Stimulated activated CD8-positive, alpha-beta memory T cell treated with anti-CD3 and anti-CD28 coated beads, Interleukin-15, amount 100 ng/mL, for 4 hours (primary cell): ENCODE measurements around the gene UNC5B.
"Not testable (repeated sequence)": the region's sequence is repeated elsewhere in the genome, so short reads cannot be mapped to it uniquely, and the experiment has no call there.

Source experiments
- DNase-seq, 2 donors: peaks; one replicate each; pipeline ENCODE4 v3.0.0-alpha.2; 2020; ENCODE audit warnings: low read depth in 2 of 2

Gene UNC5B

DNA sequence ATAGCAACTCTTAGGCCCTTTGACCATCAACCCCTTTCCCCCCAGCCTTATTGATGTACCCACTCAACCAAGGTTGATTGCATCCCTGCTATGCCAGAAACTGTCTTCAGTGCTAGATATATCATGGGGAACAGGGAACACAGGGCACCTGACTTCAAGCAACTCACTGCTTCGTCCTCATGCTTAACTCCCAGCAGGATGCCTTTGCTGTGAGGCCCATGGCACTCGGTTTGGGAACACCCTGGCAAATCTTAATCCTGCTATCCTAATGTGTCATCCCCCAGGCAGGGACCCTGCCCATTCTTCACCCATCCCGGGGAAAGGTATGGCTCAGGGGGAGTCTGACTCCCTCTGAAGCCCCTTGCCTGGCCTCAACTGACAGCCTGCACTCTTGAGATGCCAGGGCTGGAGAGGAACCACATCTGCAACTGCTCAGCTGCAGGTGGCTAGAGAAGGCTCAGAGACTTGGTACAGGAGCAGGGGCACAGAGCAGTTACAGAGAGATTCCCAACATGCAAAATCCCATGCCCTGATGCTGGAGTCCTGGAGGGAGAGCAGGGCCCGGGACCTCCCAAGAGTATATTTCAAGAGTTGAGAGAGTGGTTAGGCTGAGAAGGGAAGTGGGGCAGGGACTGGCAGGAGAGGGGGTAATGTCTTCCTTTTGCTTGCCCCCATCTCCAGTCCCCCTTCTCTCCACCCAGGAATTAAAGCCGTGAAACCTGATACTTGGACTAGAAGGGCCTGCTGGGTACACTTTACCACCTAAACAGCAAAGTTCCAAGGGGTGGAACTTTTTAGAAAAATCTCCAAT lies 2.4 kb upstream of the UNC5B start:
- no peak for DNase-seq

DNA sequence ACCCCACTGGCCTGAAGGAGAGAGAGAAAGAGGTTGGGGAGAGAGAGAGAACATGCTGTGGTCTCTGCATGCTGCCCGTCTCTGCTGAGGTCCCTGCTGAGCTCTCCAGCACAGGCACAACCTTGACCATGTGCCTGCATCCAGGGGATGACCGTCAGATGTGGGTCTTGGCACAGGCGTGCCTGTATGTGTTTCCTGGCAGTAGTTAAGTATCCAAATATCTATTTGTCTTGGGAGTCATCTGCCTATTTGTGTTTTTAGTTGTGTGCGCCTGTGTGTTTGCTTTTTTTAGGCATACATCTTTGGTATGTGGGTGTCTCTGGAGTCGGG lies 1.9 kb upstream of the UNC5B start:
- no peak for DNase-seq

DNA sequence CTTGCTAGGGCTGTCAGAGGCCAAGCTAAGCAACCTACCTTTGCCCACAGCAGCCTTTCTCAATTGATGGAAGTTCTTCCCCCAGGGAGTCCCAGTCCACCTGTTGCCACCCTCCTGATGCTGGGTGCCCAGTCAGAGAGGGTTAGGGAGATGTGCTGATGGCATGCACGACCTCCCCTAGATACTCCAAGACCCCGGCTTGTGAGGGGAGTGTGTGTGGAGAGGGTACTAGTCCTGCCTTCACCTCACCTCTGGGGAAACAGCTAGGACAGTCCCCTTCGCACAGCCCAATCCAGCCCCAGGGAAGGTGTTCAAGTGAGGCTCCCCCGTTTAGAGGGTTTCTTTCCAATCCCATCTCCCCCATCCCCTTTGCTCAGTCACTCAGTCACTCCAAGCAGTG lies 1.3 kb upstream of the UNC5B start:
- DNase-seq = no peak

DNA sequence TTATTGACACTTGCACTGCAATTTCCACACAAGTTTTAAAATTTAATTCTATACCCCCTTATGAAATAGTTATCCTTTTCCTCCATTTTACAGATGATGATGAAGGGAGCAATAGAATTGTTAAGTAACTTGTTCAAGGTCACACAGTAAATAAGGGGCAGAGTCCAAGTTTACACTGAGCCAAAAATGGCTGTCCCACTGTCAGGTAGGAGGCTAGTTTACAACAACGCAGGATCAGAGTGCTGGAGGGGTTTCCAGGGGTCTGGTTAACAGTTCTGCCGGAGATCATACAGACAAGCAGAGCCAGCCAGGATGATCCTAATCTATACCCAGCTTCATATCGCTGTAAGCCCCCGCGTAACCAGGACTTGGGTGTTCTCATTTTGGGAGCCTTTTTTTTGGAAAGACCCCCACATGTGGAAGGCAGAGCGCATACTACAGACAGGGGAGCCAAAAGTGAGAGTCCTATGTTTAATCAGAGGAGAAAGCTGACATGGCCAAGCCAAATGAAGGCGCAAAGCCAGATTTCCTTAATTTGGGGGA lies 524 bp upstream of the UNC5B start:
- DNase-seq = no peak

DNA sequence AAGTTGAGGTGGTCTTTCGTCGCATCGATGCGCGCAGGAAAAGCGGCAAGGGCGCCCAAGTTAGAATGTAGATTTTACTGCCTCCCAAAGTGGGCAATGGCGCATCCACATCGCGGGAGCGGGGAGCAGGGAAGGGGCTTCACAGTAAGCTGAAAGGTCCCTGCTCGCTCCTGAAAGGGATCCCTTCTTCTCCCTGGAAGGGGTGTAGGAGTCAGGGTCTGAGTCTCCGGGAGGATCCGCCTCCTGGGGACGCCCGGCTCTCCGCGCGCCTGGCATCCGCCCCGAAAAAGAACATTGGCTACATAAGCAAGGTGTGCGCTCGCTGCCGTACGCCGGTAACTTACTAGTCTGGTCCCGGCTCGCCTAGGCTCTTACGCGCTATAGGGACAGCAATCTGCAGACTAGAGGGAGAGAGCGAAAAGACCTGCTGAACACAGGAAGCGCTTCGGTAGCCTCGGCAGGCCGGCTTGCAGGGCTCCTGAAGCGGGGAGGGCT lies 804 bp downstream of the UNC5B start:
- no peak for DNase-seq

DNA sequence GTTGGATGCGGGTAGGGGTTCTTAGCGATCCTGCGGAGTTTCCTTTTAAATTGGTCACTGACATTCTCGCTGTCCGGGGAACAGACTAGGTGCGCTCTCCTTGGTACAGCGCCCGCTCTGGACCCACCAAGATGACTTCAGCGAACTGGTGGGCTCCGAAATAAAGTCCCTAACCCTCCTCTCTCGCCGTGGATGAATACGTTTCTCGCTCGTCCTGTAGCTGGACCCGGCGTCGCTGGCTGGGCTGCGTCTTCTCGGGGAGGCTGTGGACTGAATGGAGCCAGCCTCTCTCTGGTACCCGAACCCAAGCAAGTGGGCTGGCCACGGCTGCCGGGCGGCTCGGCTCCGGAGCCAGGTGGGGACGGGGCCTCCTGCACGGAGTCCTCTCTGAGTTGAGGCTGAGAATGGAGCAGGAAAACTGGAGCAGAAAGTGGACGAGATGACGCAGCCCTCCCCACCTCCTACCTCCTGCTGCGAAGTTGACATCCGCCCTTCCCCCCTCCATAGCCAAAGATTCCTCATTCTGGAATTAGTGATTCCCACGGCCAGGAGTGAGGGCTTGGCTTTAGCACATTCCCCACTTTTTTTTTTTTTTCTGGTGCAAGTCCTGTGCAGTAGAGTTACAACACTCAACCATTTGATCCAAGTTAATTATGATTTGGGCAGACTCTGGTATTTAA lies 1.5 kb downstream of the UNC5B start:
- DNase-seq = no peak

DNA sequence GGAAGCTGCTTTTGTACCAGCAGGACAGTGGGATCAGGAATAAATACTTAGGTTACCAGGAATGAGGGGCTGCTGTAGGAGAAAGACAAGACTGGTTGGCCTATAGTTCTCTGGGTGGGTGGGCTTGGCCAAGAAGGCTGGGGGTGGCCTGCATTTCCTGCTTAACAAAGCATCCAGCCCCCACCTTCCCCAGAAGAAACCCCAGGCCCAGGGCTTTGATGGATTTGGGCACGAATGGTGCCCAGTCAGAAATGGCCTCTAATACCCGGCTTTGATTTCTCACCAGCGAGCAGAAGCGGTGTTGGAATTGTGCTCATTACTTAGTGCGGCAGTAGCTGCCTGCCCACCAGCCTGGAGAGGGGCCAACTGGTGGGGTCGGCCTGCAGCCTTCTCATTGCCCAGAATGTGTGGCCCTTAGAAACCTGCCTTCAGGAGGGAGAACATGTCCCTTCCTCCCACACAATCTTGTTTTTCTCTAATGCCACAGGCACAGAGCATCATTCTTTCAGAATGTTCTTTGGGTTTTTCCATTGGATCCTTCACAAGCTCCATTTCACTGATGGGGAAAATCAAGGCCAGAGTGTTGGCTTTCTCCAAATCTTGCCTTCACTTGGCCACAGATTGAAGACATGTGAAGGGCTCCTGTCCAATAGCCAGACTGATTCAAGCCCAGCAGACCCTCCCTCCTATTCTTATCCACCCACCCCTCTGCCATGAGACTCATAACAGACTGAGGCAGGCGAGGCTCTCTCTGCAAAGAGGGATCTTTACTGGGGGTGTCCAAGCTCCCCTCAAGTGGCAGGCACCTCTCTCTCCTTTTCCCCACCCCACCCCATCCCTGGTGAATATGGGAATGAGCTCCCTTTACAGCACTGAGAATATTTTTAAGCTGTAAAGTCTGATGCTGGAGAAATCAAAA lies 2.5 kb downstream of the UNC5B start:
- DNase-seq = no peak

DNA sequence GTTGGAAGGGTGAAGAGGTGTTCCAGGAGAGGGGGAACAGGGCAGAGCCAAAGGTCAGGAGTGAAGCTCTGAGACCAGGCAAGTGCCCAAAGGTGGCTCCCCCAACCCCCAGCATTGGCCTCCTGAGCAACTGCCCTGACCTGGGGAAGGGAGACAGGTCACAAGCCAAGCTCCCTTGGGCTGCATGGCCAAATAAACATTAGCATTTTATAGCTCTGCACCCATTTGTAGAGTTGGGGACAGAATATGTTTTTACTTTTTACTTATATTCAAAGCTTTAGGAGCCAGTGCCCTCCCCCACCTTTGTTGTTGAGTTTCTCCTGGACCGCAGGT lies 4.0 kb downstream of the UNC5B start:
- DNase-seq = no peak

DNA sequence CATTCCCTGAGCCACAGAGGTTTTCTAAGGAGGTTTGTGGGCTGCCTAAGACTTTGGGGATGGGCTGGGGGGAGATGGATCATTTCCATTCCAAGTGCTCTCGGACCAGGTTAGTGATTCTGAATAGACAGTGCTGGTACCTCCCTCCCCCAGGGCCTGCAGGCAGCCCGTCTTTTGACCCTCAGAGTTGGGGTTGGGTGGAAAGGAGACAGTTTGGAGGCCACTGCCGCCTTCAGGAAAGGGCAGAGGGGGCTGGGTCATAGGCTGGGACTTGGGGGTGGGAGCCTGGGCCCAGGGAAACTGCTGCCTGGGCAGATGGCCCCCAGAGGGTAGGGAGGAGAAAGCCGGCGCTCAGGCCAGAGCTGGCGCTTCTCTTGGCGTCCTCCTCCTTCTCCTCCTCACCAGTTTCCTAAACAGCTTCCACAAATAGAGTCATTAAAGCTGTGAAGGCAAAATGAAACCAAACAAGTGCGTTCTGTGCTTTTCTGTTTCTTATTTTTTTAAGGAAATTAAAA lies 4.4 kb downstream of the UNC5B start:
- no peak for DNase-seq

DNA sequence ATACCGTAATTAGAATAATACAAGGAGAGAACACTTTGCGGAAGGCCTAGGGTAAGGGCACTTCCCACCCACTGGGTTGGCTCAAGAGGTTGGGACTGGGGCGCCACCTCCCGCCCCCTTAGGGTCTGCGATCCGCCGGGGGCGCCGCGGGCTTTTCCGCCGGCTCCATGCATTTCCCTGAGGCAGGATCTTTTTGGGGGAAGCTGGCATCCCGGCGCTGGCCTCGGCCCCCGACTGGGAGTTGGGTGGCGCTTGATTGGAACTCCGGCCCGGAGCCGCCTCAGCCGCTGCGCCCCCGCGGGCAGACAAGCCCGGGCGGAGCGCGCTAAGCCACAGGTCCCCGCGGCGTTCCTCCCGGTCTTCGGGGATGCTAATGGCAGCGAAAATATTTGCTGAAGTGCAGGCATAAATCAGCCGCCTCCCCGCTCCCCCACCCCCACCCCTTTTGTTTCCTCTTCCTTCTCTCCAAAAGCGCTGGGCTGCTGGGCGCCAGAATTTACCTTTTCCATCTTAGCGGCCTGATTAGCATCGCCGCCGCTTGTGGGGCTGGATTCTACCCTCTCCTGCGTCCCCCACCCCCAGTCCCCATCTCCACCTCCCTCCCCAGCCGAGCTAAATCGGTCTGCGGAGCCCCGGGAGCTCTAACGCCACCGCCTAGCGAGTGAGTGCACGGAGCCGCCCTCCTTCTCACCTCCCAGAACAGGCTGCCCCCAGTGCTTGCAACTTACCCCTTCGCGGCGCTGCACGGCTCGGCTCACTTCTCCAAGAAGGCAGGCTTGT lies 5.1 kb downstream of the UNC5B start:
- DNase-seq = no peak

DNA sequence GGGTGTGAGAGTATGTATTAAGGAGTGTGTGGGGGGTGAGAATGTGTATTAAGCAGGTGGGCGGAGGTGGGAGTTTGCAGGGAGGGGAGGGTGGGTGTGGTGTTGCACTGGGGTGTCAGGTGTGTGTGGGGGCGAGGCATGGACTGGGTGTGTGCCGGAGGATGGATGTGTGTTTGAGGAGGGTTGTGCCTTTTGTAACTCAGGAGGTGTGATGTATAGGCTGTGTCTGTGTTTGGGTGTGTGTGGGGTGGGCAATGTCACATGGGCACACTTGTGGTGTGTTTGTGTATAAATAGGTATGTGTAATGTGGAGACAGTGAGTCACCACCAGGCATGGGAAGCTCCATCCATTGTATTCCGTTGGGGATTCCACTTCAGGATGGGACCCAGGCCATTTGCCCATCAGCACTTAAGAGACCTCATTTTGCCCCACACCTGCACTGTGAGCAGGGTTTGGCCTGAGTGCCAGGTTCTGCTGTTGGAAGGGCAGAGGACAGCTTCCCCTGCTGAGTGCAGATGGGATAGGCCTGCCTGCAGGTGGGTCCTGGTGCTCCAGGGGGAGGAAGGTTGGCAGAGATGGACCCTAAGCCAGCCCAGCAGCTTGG lies 5.8 kb downstream of the UNC5B start:
- no peak for DNase-seq

DNA sequence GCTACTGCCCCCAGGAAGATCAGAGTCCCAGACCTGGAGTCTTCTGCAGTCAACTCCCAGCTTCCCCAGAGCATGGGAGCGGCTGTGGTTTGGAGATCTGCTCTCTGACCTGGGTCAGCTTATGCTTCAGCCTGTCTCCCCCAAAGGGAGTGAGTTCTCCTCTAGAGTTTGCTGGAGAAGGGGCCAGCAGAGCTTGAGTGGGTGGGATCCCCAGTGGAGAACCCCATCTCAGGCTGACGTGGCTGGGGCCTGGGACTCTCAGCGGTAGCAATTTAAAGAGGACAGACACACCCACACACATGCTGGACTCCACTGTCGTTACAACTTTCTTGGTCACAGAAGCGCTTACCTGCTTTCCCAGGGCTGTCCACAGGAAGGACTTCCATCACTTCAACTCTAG lies 6.3 kb downstream of the UNC5B start:
- DNase-seq = no peak

DNA sequence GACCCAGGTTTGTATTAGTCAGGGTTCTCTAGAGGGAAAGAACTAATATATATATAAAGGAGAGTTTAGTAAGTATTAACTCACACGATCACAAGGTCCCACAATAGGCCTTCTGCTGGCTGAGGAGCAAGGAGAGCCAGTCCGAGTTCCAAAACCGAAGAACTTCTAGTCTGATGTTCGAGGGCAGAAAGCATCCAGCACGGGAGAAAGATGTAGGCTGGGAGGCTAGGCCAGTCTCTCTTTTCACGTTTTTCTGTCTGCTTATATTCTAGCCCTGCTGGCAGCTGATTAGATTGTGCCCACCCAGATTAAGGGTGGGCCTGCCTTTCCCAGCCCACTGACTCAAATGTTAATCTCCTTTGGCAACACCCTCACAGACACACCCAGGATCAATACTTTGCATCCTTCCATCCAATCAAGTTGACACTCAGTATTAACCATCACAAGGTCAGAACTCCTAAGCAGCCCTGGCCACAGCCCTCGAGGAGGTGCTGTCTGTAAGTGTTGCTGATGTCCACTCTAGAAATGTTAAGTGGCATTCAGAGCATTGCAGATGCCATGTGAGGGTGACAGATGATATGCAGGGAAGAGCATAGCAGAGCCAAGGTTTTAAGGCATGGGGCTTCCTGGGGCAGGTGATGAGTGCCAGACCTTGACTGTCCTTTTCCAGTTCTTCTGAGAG lies 7.0 kb downstream of the UNC5B start:
- not testable (repeated sequence) for DNase-seq

DNA sequence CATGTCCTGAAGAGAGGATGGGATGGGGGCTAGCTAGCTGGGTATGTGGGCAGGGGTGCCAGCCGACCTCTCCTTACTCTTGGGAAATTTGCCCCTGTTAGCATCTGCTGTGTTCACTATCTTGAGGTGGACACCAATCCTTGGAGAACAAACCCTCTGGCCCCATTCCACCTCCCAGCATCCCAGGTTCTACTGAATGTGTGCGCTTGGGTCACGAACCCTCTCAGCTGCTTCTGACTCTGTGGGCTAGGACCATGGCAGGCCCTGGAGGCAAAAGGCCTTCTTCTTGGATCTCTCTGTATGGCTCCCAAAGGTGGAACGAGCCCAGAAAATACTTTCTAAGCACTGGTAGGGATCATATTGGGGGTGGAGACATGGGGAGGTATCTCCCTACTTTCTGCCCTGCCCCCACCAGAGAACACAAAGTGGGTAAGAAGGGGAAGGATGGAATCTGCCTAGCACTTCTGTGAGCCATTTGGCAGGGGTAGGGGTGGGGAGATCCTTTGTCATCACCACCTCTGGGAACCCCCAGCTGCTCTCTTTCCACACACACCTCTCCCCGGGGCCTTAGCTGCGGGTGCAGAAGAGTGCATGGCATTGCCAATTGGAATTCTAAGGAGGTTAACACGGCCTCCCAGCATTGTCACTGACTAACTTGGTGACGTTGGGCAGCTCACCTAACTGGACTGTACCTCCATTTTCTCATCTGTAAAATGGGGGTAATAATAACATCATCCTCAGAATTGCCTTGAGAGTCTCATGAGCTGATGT lies 7.7 kb downstream of the UNC5B start:
- no peak for DNase-seq

DNA sequence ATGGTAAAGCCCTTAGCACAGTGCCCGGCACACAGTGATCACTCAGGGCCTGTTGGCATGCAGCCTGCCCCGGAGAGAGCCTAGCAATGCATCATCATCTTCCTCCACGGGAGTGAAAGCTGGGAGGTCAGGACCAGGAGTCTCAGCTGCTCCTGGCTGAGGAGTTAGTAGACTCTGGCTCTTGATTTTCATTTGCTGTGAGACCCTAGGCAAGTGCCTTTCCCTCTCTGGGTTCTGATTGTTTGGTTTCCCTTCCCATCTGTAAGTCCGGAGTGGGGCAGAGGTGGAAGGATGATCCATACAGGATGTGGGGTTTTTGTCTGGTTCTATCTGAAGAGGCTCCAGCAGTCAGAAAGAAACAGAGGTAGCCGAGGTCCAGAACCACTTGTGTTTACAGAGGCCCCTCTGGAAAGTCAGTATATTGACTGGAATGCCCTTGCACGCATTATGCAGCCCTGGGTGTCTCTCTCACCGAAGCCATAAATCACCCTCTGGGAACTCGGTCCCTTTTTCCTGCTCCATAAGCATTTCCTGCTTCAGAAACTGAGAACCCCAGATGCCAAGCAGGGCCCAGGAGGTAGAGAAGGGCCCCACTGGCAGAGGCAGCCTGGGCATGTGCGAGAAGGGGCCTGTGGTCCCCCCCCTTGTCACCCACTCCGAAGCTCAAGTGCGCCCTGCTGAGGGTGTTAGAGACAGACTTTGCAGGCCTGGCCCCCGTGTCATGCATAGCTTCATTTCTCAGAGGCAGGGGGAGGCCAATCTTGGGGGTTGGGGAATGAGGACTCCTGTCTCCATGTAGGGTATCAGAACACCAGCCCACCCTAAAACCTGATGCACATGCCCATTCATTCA lies 8.5 kb downstream of the UNC5B start:
- no peak for DNase-seq

DNA sequence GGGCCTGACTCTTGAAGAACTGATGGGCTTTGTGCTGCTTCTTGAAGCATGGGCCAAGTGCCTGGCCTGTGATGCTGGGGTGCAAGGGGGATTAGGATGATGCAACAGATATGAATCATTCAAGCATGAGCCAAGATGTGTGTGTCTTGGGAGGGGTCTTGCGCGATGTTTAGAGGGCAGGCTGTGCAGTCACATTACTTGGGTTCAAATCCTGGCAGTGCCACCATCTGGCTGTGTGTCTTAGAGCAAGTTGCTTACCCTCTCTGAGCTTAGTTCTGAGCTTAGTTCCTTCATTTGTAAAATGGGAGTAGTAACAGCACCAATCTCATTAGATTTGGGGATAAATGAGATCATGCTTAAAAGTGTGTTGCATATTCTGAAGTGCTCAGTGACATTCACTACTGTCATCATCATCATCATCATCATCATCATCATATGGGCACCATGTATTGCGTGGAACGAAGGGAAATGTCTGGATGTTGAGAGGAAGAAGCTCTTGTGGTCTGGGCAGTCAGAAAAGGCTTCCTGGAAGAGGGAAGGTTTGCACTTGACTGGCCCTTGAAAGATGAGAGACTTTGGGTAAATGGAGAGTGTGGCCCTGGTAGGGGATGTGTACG lies 9.3 kb downstream of the UNC5B start:
- no peak for DNase-seq

DNA sequence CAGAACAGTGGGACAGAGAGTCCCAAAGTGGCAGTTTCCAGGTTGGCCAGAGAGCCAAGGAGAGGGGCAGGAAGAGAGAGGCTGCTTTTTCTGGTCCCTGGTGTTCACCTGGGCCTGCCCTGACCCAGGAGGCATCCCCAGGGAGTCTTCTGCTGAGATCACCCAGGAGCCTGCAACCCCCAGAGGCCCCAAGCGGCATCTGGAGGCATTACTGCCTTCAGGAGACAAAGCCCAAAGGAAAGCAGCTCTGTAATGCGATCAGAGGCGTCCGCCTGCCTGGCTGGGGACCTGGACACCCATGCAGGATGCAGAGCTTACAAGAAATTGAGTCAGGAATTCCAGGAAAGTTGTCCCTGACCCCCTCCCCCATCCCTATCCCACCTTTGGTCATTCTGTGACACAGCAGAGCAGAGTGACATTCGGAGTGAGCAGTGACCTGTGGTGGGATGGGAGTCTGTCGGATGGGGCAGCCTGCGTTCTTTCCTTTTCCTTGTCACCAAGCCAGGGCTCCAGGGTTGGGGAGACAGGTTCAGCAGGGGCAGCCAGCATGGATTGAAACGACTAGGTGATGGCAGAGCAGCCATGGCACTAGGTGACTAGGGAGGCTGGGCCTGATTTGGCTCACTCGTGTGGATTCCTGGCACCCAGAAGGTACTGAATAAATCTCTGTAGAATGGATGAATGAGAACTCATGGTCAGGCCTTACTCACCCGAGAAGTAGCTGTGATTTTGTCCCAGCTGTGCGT lies 10.4 kb downstream of the UNC5B start:
- DNase-seq = no peak
